Tibial nerve (tissue), 3 donors: ENCODE results near the gene MCUB.

ENCODE experiments used
- POLR2A ChIP-seq, 2 donors: fragments of 450-650 bp; IDR thresholded peaks; one replicate each; pipeline ENCODE4 v1.6.1; 2017; ENCODE audit warnings: antibody characterized with exemption in 2 of 2, mild to moderate bottlenecking in 2 of 2, moderate library complexity in 2 of 2
- TF ChIP-seq, protein P1 (sequence below), 5 experiments: fragments of 200-600 bp in 3 of 5; fragments of 450-650 bp in 2 of 5; sonication (generic) in 3 of 5; IDR thresholded peaks; one replicate each; pipeline ENCODE4 v1.5.1; 2016 to 2019; ENCODE audit warnings: antibody characterized with exemption in 5 of 5, mild to moderate bottlenecking in 3 of 5, moderate library complexity in 2 of 5

DNA sequence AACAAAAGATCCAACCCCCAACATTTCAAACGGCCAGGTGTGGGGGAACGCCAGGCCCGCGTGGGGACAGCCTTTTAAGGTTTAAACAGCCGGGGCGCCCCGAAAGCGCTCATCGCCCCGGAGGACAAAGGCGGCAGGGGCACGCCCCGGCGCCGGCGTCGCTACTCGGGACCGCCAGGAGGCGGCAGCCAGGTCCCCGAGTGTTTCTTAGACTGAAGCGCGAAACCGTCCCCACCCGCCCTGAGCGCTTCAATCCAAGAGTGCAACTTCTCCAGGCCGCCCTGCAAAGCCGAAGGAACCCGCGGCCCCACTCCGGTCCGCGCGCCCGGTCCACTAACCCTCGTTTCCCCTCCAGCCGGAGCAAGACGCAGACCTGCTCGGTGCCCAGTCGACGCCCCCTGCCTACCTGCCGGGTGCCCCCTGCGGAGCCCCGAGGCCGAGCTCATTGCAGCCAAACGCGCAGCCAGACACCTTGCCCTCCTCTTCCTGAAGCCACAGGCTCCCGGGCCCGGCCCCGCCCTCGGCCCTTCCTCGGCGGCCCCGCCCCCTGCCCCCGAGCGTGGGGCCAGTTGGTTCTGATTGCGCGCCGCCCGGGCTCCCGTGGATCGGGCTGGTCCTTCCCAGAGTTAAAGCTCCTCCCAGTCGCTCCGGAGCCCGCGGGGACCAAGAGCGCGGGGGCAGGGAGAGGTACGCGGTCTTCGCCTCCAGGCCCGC lies 143.1 kb downstream of the MCUB start, which contains the start of gene CASP6:
- TF ChIP-seq POLR2A (IDR thresholded peaks at IDR 0.05): peak in 1 of 2 donors; percentile 47
- TF ChIP-seq, protein P1, sequence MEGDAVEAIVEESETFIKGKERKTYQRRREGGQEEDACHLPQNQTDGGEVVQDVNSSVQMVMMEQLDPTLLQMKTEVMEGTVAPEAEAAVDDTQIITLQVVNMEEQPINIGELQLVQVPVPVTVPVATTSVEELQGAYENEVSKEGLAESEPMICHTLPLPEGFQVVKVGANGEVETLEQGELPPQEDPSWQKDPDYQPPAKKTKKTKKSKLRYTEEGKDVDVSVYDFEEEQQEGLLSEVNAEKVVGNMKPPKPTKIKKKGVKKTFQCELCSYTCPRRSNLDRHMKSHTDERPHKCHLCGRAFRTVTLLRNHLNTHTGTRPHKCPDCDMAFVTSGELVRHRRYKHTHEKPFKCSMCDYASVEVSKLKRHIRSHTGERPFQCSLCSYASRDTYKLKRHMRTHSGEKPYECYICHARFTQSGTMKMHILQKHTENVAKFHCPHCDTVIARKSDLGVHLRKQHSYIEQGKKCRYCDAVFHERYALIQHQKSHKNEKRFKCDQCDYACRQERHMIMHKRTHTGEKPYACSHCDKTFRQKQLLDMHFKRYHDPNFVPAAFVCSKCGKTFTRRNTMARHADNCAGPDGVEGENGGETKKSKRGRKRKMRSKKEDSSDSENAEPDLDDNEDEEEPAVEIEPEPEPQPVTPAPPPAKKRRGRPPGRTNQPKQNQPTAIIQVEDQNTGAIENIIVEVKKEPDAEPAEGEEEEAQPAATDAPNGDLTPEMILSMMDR (IDR thresholded peaks at IDR 0.05): peak; percentile 58 to 81 (median 70)
